ENCODE data around the gene PREX1.
A peak's percentile ranks its signal among the peaks of the same experiment; 100 is the strongest.

Gene PREX1

GRCh38 chr20:48750376-48750775 lies 77.4 kb downstream of the PREX1 start:
- DNase-seq (ENCODE audit: low read depth): no peak

DNA sequence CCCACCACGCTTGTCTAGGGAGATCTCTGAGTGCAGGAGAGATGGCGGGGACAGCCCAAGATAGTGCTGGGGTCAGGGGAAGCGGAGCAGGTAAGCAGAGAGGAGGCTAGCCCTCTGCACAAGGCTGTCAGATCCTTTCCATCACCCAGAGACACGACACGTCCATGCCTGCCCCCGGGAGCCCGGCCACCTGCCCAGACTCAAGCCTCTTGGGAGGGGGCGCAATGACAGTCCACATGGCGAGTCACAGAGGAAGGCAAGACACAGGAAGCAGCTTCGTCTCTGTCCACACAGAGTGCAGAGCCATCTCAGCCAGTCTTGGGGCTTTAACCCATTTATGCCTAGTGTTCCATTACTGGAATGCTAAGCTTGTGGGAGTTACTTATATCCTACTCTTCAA lies 78.4 kb downstream of the PREX1 start:
- no peak for DNase-seq (ENCODE audit: low read depth)

GRCh38 chr20:48748556-48748955 lies 79.2 kb downstream of the PREX1 start:
- DNase-seq (ENCODE audit: low read depth): no peak

DNA sequence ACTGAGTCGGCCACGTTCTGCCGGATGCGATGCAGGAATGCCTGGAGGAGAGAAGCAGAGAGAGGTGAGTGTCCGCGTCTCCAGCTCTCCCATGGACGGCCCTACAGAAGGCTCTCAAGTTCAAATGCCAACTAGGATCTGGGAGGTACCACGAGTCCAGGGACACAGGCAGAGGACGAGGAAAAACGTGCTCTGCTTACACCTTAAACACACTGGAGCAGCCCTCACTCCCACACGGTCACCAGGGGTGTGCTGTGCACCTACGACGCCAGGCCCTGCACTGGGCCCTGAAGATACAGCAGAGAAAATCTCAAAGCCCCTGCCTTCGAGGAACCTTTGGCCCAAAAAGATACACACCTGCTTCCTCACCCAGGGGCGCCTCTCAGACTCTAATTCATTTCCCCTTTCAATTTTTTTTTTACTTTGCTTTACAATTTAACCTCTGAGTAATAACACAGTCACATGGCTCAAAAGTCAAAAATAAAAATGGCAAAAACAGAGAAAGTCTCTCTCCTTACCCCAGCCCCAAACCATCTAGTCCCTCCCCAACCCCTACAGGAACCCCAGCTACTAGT lies 79.9 kb downstream of the PREX1 start:
- no peak for DNase-seq (ENCODE audit: low read depth)

- DNase-seq (ENCODE audit: low read depth): no peak
Observed at GRCh38 chr20:48745330-48745729, 82.5 kb downstream of the PREX1 start.

- no peak for DNase-seq (ENCODE audit: low read depth)
Observed at GRCh38 chr20:48744515-48744914, 83.3 kb downstream of the PREX1 start.

DNA sequence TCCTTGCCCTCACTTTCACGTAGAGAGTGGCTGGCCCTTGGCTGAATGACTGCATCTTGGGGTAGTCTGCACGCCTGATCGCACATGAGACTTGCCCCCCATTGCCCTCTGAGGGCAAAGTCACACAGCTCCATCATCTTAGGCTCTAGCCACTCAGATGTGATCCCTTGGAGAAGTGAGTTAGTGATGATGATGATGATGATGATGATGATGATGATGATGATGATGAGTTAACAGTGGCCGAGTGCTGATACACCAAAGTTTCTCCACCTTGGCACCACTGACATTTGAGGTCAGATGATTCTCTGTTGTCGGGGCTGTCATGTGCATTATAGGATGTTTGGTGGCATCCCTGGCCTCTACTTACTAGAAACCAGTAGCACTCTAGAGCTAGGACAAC lies 84.0 kb downstream of the PREX1 start:
- DNase-seq (ENCODE audit: low read depth): no peak

DNA sequence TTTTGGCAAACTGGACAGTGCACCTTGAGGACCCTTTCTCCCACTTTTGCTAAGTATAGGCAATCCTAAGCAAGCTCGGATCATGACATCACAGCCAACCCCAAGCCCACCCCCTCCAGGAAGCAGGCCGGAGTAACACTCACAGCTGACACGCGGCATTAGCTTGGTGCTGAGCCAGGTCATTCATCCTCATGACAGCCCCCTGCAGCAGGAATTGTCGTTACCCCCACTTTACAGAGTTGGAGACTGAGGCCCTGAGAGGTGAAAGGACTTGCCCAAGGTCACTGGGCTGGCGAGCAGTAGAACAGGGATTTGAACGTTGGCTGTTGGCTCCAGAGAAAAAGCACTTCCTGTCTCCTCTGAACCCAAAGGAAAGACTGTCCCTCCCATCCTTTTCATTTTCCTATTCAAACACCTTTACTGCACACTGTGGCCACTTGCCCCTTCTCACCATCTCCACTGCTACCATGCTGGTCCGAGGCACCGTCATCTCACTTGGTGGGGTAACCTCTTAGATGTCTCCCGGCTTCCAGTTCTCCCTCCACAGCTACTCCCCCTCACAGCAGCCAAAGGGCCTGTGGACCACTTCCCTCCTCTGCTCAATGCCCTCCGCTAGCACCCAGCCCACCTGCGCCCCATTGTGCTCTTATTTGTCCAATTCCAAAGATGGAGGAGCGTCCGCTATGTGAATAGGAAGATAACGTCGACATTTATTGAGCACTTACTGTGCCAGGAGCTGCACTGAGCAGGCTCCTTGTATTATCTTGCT lies 84.7 kb downstream of the PREX1 start:
- DNase-seq (ENCODE audit: low read depth): no peak

DNA sequence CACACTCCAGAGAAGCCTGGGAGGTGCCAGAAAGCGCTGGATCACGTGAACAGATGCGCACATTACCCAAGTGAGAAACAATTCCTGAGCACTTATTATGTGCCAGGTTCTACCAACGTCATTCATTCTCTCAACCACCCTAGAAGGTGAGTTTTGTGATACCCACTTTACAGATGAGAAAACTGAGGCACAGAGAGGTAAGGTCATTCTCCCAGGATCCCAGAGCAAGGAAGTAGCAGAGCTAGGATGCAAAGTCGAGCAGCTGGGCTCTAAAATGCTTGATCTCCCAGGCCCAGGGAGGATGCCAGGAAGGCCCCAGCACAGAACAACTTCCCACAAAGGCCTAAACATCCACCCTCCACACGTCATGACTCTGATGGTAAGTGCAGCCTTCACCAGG lies 85.6 kb downstream of the PREX1 start:
- no peak for DNase-seq (ENCODE audit: low read depth)

- DNase-seq (ENCODE audit: low read depth): no peak
Observed at GRCh38 chr20:48741669-48742068, 86.1 kb downstream of the PREX1 start.

- no peak for DNase-seq (ENCODE audit: low read depth)
Observed at GRCh38 chr20:48740712-48741111, 87.1 kb downstream of the PREX1 start.

DNA sequence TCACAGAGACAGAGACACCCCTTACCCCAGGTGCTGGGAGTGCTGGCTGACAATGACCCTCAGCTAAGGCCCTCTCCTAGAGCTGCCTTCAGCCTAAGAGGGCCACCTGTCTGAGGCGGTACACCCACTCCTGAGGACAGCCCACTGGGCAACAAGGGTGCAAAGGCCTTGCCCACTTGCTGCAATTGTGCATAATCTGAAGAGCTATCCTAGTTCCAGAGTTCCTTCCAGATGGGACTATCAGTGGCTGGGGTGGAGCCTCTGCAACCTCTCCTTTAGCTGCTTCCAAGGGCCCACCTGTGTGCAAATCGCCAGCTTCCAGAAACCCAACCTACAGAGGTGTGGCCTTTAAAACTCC lies 87.5 kb downstream of the PREX1 start:
- DNase-seq (ENCODE audit: low read depth): no peak

- DNase-seq (ENCODE audit: low read depth): peak; percentile 31
Observed at GRCh38 chr20:48739395-48740291, 88.2 kb downstream of the PREX1 start.

GRCh38 chr20:48738399-48739304 lies 89.1 kb downstream of the PREX1 start:
- peak; percentile 64 for DNase-seq (ENCODE audit: low read depth)

- no peak for DNase-seq (ENCODE audit: low read depth)
Observed at GRCh38 chr20:48738094-48738398, 89.8 kb downstream of the PREX1 start.

- DNase-seq (ENCODE audit: low read depth): no peak
Observed at GRCh38 chr20:48737434-48738093, 90.2 kb downstream of the PREX1 start.

- no peak for DNase-seq (ENCODE audit: low read depth)
Observed at GRCh38 chr20:48736636-48737035, 91.2 kb downstream of the PREX1 start.

- DNase-seq (ENCODE audit: low read depth): no peak
Observed at GRCh38 chr20:48736231-48736630, 91.6 kb downstream of the PREX1 start.

- DNase-seq (ENCODE audit: low read depth): no peak
Observed at GRCh38 chr20:48735112-48735511, 92.7 kb downstream of the PREX1 start.

DNA sequence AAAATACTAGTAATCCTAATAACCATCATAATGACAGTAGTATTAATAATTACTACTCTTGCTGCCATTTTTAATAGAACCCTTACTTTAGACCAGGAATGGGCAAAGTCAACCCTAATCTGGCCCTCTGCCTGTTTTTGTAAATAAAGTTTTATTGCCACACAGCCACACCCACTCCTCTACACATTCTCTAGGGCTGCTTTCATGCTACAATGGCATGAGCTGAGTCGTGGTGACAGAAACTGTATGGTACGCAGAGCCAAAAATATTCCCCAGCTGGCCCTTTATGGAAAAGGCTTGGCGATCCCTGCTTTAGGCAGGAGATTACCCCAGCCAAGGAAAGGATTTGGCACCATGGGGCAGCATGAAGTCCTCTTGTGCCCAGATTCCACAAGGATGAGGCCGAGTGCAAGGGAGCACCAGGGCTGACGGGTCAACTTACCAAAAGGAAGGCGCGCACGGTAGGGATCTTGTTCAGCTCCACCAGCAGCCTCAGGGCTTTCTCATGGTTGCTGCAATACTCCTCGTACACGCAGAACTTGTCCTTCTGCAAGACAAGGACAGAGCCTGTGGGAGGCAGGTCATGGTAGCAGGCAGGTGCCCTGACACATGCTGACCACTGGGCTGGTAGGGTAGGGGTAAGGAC lies 93.6 kb downstream of the PREX1 start:
- DNase-seq (ENCODE audit: low read depth): no peak

GRCh38 chr20:48733296-48733790 lies 94.5 kb downstream of the PREX1 start:
- no peak for DNase-seq (ENCODE audit: low read depth)
